Activated naive CD4-positive, alpha-beta T cell treated with anti-CD3 and anti-CD28 coated beads, Interleukin-2, amount 50 U/mL, for 24 hours (primary cell): ENCODE data around the gene MAP10.

Experiments
- H3K27ac Mint-ChIP-seq: one replicate; pipeline ENCODE4 v1.8.0; 2021; ENCODE audit warnings: mild to moderate bottlenecking, mixed read lengths
- H3K27me3 Mint-ChIP-seq: one replicate; pipeline ENCODE4 v1.8.0; 2021; ENCODE audit warnings: mixed read lengths
- H3K36me3 Mint-ChIP-seq: one replicate; pipeline ENCODE4 v1.8.0; 2021; ENCODE audit warnings: mixed read lengths
- H3K4me1 Mint-ChIP-seq: one replicate; pipeline ENCODE4 v1.8.0; 2021; ENCODE audit warnings: mixed read lengths
- H3K4me3 Mint-ChIP-seq: one replicate; pipeline ENCODE4 v1.8.0; 2021; ENCODE audit warnings: mild to moderate bottlenecking, mixed read lengths
- H3K9me3 Mint-ChIP-seq: one replicate; pipeline ENCODE4 v1.8.0; 2021; ENCODE audit warnings: mixed read lengths

The MAP10 gene

DNA sequence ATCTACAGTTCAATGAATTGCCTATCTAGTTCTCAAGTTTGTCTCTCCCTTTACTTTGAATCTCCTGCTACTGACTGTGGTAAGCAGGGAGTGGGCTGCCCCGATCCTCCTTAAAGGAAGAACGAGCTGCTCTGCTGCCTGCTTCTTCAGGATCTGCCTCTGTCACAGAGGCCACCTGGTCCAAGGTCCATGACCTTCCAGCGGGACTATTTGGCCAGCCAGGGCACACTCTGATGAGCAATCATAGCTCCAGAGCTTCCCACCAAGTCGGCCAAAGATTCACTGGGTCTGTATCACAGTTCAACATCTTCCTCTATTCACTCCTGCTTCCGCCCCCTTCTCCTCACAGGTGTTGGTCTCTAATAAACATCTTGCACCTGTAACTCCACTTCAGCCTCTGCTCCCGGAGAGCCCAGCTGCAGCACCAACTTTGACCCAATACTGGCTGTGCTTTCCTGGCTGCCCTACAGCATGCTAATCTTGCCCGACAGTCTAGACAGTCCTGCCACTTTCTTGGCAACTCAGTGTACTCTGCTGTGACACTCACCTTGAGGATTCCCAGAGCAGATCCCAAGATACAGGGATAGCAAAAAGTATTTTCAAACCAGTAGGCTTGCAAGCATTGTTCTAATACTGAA is 16.9 kb upstream of the MAP10 start:
- Mint-ChIP-seq H3K27me3 (no peaks in the 10 kb centered on the region), H3K9me3 (no peaks in the 10 kb centered on the region), H3K4me1 (peaks cover 15% of the 10 kb centered on the region), H3K4me3 (no peak overlapping the region), H3K27ac (no peak overlapping the region), H3K36me3 (no peaks in the 10 kb centered on the region)

DNA sequence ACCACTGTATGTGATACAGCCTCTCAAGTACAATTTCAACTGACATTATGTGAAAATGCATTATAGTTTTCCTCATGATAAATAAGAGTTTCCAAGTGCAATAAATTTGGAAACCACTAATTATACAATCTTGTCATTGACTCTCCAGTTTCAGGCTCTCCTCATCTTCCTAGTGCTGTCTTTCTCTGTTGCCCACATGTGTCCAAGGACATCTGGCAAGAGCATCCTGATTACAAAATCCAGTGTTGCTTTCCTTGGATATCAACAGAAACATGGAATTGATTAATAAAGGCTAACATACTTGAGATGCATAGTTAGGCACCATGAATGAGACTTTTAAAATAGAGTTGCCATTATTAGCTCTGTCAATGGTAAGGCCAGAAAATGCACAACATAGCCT is 15.6 kb upstream of the MAP10 start:
- Mint-ChIP-seq H3K36me3 (no peaks in the 10 kb centered on the region), H3K9me3 (no peaks in the 10 kb centered on the region), H3K27ac (no peak overlapping the region), H3K27me3 (no peaks in the 10 kb centered on the region), H3K4me3 (no peak overlapping the region), H3K4me1 (peaks cover 26% of the 10 kb centered on the region)

DNA sequence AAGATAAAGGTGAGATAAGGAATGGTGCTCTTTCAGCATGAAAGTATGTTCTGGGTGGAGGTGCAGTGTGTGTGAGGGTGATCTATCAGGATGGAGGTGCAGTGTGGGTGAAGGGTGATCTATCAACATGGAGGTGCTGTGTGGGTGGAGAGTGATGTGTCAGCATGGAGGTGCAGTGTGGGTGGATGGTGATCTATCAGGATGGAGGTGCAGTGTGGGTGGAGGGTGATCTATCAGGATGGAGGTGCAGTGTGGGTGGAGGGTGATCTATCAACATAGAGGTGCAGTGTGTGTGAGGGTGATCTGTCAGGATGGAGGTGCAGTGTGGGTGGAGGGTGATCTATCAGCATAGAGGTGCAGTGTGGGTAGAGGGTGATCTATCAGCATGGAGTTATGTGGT is 12.3 kb upstream of the MAP10 start:
- H3K9me3 Mint-ChIP-seq, result no peaks in the 10 kb centered on the region
- H3K27ac Mint-ChIP-seq, result peak overlapping the region; percentile 68
- no peak overlapping the region for H3K4me3 Mint-ChIP-seq
- H3K4me1 Mint-ChIP-seq, result peaks cover 21% of the 10 kb centered on the region
- no peaks in the 10 kb centered on the region for H3K27me3 Mint-ChIP-seq
- no peaks in the 10 kb centered on the region for H3K36me3 Mint-ChIP-seq

DNA sequence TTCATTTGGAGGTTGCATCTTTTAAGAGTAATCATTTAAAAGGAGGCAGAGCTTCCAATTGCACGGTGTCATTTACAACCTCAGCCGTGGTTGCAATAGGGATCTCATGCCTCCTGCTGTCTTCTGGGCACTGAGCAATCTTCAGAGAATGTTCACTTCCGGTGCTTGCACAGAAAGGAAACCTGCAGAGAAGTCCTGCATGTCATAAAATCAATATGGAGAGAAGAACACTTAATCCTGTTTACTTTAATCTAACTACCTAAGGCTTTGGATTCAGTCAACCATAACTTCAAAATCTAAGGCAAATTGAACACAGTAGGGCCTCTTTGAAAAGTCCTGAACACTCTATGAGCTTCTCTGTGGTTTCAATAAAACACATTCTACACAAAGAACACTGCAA is 11.3 kb upstream of the MAP10 start:
- Mint-ChIP-seq H3K36me3 (no peaks in the 10 kb centered on the region), H3K27me3 (no peaks in the 10 kb centered on the region), H3K27ac (no peak overlapping the region), H3K4me3 (no peak overlapping the region), H3K4me1 (peaks cover 21% of the 10 kb centered on the region), H3K9me3 (no peaks in the 10 kb centered on the region)

DNA sequence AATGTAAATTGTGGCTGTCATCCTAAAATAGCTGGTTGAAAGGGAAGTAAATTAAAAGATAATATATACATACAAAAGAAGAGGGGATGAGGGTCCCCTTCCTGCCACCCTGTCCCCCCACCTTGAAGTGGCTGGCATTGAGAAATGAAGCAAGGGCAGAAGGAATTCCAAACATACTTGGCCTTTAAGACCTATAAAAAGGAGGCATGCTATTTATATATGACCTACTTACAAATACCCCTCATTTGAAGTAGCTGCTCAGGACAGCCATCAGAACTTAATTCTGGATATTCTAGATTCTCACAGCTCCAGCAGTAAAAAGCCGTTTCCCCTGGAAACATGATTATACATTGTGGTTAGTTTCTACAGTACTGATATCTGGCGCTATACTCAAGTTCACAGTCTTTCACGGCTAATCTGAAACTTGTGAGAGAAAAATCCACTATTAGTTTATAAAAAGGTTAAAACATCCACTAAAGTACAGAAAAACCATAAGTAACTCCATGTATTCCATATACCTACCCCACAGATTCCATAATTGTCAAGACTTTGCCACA is 9.6 kb upstream of the MAP10 start:
- H3K4me1 Mint-ChIP-seq, result peaks cover 21% of the 10 kb centered on the region
- no peaks in the 10 kb centered on the region for H3K27me3 Mint-ChIP-seq
- H3K9me3 Mint-ChIP-seq, result no peaks in the 10 kb centered on the region
- no peaks in the 10 kb centered on the region for H3K36me3 Mint-ChIP-seq
- no peak overlapping the region for H3K4me3 Mint-ChIP-seq
- H3K27ac Mint-ChIP-seq, result no peak overlapping the region

DNA sequence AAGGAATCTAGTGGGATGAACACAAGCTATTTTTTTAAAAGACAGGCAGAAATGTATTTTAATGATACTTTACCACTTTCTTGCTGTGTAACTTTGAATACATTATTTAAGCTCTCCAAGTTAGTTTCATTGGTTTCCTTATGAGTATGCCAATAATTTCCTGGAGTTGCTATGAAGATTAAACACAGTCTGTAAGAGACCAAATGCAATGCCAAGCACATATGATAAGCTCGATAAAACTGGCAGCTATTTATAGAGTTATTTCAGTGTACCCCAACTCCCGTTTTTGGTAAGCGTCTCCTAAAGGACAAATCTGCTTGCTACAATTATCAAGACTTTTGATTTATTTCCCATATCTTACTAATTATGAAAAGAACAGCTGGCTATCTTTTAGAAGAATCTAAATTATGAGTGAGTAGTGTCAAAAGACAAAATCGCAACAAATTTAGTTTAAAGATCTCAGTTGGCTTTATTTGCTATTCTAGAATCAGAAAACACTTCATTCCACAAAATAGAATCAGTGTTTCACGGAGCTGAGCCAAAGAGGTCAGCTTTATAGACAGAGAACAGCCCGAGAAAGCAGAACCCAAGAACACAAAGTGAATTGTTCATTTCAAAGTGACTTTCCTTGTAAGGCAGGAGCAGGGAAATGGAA is 7.2 kb upstream of the MAP10 start:
- Mint-ChIP-seq H3K27ac (no peak overlapping the region), H3K27me3 (no peaks in the 10 kb centered on the region), H3K9me3 (no peaks in the 10 kb centered on the region), H3K36me3 (no peaks in the 10 kb centered on the region), H3K4me3 (no peak overlapping the region), H3K4me1 (peaks cover 16% of the 10 kb centered on the region)

DNA sequence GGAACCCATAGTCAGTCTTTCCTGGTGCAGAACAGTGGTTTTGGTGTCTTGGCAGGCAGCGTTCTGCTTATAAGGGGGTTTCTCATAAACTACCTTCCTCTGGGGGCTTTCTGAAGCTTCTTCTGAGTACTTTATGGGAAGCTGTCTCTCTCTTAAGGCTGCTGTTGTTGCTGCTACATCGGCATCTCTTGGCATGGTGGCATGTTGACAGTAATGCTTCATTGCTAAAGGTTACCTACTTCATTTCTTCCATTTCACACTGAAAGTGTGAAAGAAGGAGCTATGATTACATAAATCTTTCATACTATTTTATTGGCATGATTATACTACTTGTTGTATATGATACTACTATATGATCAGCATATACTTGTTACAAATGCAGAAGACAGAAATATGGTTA is 6.3 kb upstream of the MAP10 start:
- Mint-ChIP-seq H3K27me3 (no peaks in the 10 kb centered on the region), H3K9me3 (peaks cover 3% of the 10 kb centered on the region), H3K4me3 (no peak overlapping the region), H3K36me3 (no peaks in the 10 kb centered on the region), H3K4me1 (peaks cover 8% of the 10 kb centered on the region), H3K27ac (no peak overlapping the region)

DNA sequence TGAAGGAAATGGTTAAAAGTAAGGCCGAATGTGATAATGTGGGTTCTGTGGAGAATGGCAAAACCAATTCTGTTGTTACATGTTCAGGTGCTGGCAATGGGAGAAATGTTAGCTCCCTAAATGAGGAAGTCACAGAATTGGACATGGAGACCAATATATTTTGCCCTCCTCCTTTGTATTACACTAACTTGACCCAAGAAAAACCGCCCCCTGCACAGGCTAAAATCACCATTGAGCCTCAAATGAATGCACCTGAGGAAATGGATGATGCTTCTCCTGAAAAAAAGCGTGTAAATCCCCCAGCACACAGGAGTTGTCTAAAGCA is 932 bp downstream of the MAP10 start:
- Mint-ChIP-seq H3K27ac (peak overlapping the region; percentile 62), H3K4me1 (peaks cover 23% of the 10 kb centered on the region), H3K4me3 (peak overlapping the region; percentile 86), H3K27me3 (no peaks in the 10 kb centered on the region), H3K36me3 (no peaks in the 10 kb centered on the region), H3K9me3 (peaks cover 7% of the 10 kb centered on the region)

DNA sequence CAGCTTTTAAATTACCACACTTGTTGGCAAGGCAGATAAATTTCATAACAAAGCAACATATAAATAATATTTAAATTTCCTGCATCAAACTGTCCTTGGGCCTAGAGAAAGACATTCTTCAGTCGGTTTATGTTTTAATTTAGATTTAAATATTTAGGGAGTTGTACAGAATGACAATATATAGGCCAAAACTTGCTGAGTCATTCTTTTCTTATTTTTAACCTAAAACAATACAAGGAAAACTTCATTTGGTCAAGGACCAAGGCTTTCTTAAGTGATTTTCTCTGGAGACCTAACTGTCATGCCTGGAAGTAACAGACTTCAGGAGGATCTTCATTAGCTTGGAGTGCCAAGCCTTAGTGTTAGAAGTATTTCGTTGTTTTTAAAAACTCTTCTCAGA is 5.6 kb downstream of the MAP10 start:
- H3K4me1 Mint-ChIP-seq, result peaks cover 8% of the 10 kb centered on the region
- H3K9me3 Mint-ChIP-seq, result no peaks in the 10 kb centered on the region
- H3K27ac Mint-ChIP-seq, result no peak overlapping the region
- no peaks in the 10 kb centered on the region for H3K27me3 Mint-ChIP-seq
- no peak overlapping the region for H3K4me3 Mint-ChIP-seq
- no peaks in the 10 kb centered on the region for H3K36me3 Mint-ChIP-seq

DNA sequence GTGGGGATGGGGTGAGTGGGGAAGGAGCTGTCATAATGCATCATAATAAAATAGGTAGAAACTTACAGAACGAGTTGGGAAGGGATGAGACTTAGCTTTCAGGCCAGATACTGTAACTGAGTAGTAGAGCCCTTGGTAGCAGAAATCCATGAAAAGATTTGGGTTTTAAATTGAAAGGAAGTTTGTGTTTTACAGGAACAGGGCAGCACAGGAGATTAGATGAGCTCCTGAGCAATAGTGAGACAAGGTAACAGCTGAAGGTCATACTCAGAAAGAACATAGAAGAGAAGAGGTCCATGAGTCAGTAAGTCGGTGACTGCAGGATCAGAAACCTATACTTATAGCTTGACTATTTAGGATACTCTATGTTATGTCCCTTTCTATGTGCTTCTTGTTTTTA is 7.3 kb downstream of the MAP10 start:
- H3K4me1 Mint-ChIP-seq, result no peaks in the 10 kb centered on the region
- no peaks in the 10 kb centered on the region for H3K9me3 Mint-ChIP-seq
- no peaks in the 10 kb centered on the region for H3K36me3 Mint-ChIP-seq
- no peak overlapping the region for H3K27ac Mint-ChIP-seq
- no peaks in the 10 kb centered on the region for H3K27me3 Mint-ChIP-seq
- no peak overlapping the region for H3K4me3 Mint-ChIP-seq

DNA sequence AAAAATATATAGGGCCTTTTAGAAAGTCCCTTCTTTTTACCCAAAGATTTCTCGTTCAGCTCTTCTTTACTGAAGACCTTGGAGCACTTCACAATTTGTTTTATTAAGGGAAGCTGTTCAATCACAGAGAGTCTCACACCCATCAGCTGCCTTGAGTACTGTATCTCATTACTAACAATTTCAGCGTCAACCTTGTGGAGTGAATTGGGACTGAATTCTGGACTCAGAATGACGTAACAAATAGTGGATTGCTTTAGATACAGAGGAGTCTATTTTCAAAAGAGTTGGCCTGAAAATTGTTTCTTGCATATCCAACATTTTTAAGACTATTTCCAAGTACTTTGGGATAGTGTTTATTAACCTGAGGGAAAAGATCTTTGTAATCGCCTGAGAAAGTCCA is 7.9 kb downstream of the MAP10 start:
- H3K36me3 Mint-ChIP-seq, result no peaks in the 10 kb centered on the region
- H3K27ac Mint-ChIP-seq, result no peak overlapping the region
- no peaks in the 10 kb centered on the region for H3K9me3 Mint-ChIP-seq
- H3K4me3 Mint-ChIP-seq, result no peak overlapping the region
- H3K4me1 Mint-ChIP-seq, result no peaks in the 10 kb centered on the region
- no peaks in the 10 kb centered on the region for H3K27me3 Mint-ChIP-seq

DNA sequence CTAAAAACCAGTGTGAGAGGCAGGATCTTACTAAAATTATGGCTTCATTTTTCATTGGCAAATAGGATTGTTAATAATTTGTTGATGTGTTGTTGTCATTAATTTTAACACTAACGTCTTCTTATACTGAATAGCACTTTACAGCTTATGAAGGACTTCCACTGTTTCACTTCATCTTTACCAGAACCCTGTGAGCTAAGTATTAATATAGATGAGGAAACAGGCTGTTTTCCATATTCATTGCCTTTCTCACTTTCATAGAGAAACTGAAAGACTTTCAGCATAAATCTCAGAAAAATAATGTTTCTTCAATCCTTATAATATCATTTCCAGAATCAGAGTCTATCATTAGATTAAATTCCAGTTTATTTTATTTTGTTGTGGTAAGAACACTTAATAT is 8.5 kb downstream of the MAP10 start:
- Mint-ChIP-seq H3K4me1 (no peaks in the 10 kb centered on the region), H3K27me3 (no peaks in the 10 kb centered on the region), H3K36me3 (no peaks in the 10 kb centered on the region), H3K9me3 (no peaks in the 10 kb centered on the region), H3K4me3 (no peak overlapping the region), H3K27ac (no peak overlapping the region)

DNA sequence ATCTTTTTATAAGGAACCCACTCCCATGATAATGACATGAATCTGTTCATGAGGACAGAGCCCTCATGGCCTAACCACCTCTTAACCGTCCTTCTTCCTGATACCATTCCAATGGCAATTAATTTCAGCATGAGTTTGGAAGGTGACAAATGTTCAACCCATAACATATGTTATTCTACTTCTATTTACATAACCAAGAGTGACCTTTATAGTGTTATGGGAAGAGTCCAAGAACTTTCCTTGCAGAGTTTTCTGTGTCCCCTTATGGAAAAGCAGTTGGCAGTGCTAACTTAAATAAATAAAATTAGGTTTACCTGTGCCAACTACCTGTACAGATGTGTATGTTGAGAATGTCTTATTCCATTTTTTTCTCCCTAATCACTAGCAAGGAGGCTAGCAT is 11.1 kb downstream of the MAP10 start:
- Mint-ChIP-seq H3K9me3 (peaks cover 4% of the 10 kb centered on the region), H3K36me3 (peaks cover 4% of the 10 kb centered on the region), H3K27me3 (peaks cover 1% of the 10 kb centered on the region), H3K4me1 (no peaks in the 10 kb centered on the region), H3K27ac (no peak overlapping the region), H3K4me3 (no peak overlapping the region)

DNA sequence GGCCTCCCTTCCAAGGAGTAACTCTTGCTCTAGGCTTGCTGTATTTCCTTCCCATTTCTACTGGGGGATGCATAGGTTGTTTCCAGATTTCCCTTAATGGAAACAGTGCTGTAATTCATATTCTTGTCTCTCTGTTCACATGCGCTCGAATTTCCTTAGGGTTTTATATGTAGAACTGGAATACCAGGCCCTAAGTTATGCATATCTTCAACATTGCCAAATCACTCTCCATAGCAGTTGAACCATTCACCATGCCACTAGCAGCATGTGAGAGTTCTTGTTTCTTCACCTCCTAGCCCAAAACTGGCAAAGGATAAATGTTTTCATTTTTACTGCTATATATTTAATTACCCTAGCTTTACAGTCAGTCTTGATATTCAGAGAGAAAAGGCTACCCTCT is 12.8 kb downstream of the MAP10 start:
- H3K27ac Mint-ChIP-seq, result no peak overlapping the region
- no peaks in the 10 kb centered on the region for H3K4me1 Mint-ChIP-seq
- H3K27me3 Mint-ChIP-seq, result peaks cover 3% of the 10 kb centered on the region
- H3K4me3 Mint-ChIP-seq, result no peak overlapping the region
- H3K36me3 Mint-ChIP-seq, result peaks cover 4% of the 10 kb centered on the region
- H3K9me3 Mint-ChIP-seq, result peaks cover 4% of the 10 kb centered on the region

DNA sequence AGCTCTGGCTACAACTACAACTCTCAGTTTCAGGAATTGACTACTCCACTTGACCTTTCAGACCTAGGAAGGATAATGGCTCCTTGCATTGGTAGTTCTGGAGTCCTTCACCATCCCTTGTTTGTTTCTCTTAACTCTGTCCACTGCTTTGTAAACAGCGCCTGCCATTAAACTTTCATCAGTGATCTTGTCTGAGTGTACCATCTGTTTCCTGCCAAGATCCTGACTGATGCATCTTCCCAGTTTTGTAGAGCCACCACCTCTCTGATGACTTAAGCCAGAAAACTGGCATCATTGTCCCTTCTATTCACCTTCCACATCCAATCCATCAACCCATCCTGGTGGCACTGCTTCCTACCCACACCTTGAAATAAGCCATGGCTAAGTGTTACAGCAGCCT is 15.2 kb downstream of the MAP10 start:
- H3K4me1 Mint-ChIP-seq, result no peaks in the 10 kb centered on the region
- no peak overlapping the region for H3K4me3 Mint-ChIP-seq
- H3K36me3 Mint-ChIP-seq, result peaks cover 4% of the 10 kb centered on the region
- peaks cover 4% of the 10 kb centered on the region for H3K9me3 Mint-ChIP-seq
- H3K27me3 Mint-ChIP-seq, result peaks cover 3% of the 10 kb centered on the region
- H3K27ac Mint-ChIP-seq, result no peak overlapping the region

DNA sequence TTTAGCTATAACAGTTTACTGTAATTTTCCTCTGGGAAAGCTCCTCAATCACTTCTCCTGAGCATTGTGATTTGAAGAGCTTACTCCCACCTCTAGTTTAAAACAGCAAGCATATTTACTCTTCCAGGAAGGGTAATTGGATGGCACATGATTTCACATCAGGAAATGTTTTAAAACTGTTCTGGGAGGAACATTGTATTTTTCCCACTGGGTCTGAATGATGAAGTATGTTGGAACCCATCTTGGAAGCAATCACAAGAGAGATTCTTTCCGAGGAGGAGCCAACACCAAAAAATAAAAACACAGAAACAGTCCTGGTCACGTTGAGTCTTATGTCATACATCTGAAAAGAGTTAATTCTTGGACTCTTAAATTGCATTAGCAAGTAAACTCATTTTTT is 17.3 kb downstream of the MAP10 start:
- H3K9me3 Mint-ChIP-seq, result peaks cover 4% of the 10 kb centered on the region
- peaks cover 4% of the 10 kb centered on the region for H3K36me3 Mint-ChIP-seq
- no peak overlapping the region for H3K4me3 Mint-ChIP-seq
- H3K4me1 Mint-ChIP-seq, result no peaks in the 10 kb centered on the region
- no peak overlapping the region for H3K27ac Mint-ChIP-seq
- H3K27me3 Mint-ChIP-seq, result peaks cover 3% of the 10 kb centered on the region

DNA sequence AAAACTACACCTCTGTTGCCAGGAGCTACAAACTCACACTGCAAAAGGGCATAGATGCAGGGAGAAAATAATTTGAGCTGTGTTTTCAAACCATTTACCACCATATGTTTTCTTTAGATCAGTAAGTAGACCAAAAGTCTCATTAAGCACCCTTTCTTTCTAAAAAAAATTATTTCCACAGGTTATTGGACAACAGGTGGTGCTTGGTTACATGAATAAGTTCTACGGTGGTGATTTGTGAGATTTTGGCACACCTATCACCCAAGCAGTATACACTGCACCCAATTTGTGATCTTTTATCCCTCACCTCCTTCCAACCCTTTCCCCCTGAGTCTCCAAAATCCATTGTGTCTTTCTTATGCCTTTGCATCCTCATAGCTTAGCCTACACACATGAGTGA is 21.1 kb downstream of the MAP10 start:
- Mint-ChIP-seq H3K9me3 (no peaks in the 10 kb centered on the region), H3K4me3 (no peak overlapping the region), H3K27me3 (peaks cover 2% of the 10 kb centered on the region), H3K27ac (no peak overlapping the region), H3K4me1 (no peaks in the 10 kb centered on the region), H3K36me3 (no peaks in the 10 kb centered on the region)
